NCI-H2107 treated with DMSO at 0.1 percent for 48 hours (cell line): ENCODE measurements around the gene THAP7.

ENCODE experiments used
- DNase-seq: peaks from one replicate; lab custom pipeline; 2025; ENCODE audit not compliant: unreplicated experiment; lab: John Stamatoyannopoulos, UW

THAP7 gene

DNA sequence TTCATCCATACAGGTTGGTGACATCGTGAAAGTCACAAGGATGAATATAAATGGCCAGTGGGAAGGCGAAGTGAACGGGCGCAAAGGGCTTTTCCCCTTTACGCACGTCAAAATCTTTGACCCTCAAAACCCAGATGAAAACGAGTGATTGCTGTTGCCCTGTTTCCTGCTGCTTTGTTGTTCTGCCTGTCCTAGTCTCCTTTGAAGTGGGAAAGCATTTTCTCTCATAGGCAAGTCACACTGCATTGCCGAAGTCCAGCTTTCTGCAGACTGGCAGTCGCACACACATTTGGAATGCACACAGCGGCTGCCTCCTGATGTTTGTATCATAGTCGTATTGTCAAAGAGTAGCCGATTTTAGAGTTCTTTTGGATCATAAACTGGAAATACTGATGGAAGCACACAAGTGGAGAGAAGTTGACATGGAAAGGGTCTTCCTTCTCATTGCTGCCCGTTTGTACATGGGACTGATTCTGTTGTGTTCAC is 52.2 kb downstream of the THAP7 start:
- DNase-seq = no peak
